Measurements from ENCODE around the gene DOP1A.

DNA sequence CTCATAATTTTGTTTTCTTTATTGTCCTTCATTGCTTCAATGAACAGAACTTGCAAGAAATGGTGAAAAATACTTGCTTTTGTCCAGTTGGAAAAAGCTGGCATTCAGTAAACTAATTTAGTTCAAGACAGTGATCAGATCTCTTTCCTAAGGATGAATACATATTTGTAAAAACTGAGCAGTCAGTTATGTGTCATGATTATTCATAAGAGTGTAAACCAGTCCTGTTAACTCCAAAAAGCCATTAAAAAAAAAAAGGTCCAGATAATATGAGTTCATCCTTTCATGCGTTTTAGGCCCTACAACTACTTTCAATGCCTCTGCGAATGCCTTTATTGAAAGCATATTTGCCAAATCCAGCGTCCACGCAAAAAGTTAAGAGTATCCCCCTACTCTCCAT, 125.0 kb downstream of the DOP1A start:
- TF ChIP-seq, protein P1, sequence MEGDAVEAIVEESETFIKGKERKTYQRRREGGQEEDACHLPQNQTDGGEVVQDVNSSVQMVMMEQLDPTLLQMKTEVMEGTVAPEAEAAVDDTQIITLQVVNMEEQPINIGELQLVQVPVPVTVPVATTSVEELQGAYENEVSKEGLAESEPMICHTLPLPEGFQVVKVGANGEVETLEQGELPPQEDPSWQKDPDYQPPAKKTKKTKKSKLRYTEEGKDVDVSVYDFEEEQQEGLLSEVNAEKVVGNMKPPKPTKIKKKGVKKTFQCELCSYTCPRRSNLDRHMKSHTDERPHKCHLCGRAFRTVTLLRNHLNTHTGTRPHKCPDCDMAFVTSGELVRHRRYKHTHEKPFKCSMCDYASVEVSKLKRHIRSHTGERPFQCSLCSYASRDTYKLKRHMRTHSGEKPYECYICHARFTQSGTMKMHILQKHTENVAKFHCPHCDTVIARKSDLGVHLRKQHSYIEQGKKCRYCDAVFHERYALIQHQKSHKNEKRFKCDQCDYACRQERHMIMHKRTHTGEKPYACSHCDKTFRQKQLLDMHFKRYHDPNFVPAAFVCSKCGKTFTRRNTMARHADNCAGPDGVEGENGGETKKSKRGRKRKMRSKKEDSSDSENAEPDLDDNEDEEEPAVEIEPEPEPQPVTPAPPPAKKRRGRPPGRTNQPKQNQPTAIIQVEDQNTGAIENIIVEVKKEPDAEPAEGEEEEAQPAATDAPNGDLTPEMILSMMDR (conservative IDR thresholded peaks at IDR 0.05; ENCODE audit: low read depth, low read length): no peak
- TF ChIP-seq EZH2 (IDR thresholded peaks at IDR 0.05; ENCODE audit: low read length, unreplicated experiment) (no peak), EZH2phosphoT487 (IDR thresholded peaks at IDR 0.05; ENCODE audit: borderline replicate concordance, low read length) (no peak)

All from PC-3 (cell line).